Gastroesophageal sphincter (tissue), 3 donors: Measurements from ENCODE around the gene MMP25.

ENCODE experiments used
- POLR2A ChIP-seq, 2 donors: fragments of 450-650 bp; IDR thresholded peaks; one replicate each; pipeline ENCODE4 v1.6.1; 2017; ENCODE audit warnings: antibody characterized with exemption in 2 of 2, mild to moderate bottlenecking in 2 of 2, moderate library complexity in 1 of 2
- POLR2AphosphoS5 ChIP-seq: sonication (generic); formaldehyde crosslinking; IDR thresholded peaks from one replicate; pipeline ENCODE4 v1.6.1; 2017; ENCODE audit warnings: antibody characterized with exemption
- TF ChIP-seq, protein P1 (sequence below), 4 experiments: fragments of 200-600 bp in 2 of 4; fragments of 450-650 bp in 2 of 4; sonication (generic) in 1 of 4; IDR thresholded peaks; one replicate each; pipeline ENCODE4 v1.5.1; 2017 to 2019; ENCODE audit warnings: antibody characterized with exemption in 4 of 4, mild to moderate bottlenecking in 2 of 4, moderate library complexity in 2 of 4

GRCh38 chr16:3098459-3099394 lies 52.4 kb downstream of the MMP25 start, which contains the start of gene ZSCAN10:
- TF ChIP-seq, protein P1, sequence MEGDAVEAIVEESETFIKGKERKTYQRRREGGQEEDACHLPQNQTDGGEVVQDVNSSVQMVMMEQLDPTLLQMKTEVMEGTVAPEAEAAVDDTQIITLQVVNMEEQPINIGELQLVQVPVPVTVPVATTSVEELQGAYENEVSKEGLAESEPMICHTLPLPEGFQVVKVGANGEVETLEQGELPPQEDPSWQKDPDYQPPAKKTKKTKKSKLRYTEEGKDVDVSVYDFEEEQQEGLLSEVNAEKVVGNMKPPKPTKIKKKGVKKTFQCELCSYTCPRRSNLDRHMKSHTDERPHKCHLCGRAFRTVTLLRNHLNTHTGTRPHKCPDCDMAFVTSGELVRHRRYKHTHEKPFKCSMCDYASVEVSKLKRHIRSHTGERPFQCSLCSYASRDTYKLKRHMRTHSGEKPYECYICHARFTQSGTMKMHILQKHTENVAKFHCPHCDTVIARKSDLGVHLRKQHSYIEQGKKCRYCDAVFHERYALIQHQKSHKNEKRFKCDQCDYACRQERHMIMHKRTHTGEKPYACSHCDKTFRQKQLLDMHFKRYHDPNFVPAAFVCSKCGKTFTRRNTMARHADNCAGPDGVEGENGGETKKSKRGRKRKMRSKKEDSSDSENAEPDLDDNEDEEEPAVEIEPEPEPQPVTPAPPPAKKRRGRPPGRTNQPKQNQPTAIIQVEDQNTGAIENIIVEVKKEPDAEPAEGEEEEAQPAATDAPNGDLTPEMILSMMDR (IDR thresholded peaks at IDR 0.05), result no peak
- TF ChIP-seq POLR2A (IDR thresholded peaks at IDR 0.05) (no peak), POLR2AphosphoS5 (no peak)
